Testis (tissue), 2 donors: ENCODE results near the gene NKX1-2.

Experiments used
- POLR2A ChIP-seq: fragments of 450-650 bp; IDR thresholded peaks from one replicate; pipeline ENCODE4 v1.6.1; 2017; ENCODE audit warnings: antibody characterized with exemption, mild to moderate bottlenecking, moderate library complexity
- TF ChIP-seq, protein P1 (sequence below), 3 experiments: fragments of 450-650 bp in 2 of 3; fragments of 200-600 bp in 1 of 3; sonication (generic) in 1 of 3; IDR thresholded peaks; one replicate each; pipeline ENCODE4 v1.5.1; 2016 to 2019; ENCODE audit warnings: antibody characterized with exemption in 3 of 3, mild to moderate bottlenecking in 2 of 3, moderate library complexity in 1 of 3

DNA sequence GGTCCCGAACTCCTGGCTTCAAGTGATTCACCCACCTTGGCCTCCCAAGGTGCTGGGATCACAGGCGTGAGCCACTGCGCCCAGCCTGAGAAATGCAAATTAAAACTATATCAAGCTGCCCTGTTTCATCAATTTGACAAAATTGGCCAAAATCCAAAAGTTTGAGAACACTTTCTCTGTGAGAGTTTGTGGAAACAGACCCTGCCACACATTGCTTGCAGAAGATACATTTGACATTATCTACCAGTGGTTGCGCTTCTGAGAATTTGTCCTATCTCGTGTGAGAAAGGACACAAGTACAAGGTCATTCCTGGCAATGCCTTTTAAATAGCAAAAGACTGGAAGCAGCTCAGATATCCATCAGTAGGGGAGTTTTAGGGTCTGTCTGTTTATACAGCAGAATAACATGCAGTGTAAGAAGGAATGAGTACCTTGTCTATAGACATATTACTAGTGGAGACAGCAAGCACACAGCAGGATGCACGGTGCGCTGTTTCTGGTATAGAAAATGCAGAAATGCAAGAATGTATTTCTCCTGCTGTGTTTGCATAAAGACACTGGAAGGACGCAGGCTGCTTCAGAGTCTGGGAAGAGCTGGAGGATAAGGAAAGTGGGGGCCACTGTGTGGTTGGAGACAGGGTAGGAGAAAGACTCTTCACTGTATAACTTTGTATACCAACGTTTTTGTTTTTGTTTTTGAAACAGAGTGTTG is 16.1 kb upstream of the NKX1-2 start:
- TF ChIP-seq, protein P1, sequence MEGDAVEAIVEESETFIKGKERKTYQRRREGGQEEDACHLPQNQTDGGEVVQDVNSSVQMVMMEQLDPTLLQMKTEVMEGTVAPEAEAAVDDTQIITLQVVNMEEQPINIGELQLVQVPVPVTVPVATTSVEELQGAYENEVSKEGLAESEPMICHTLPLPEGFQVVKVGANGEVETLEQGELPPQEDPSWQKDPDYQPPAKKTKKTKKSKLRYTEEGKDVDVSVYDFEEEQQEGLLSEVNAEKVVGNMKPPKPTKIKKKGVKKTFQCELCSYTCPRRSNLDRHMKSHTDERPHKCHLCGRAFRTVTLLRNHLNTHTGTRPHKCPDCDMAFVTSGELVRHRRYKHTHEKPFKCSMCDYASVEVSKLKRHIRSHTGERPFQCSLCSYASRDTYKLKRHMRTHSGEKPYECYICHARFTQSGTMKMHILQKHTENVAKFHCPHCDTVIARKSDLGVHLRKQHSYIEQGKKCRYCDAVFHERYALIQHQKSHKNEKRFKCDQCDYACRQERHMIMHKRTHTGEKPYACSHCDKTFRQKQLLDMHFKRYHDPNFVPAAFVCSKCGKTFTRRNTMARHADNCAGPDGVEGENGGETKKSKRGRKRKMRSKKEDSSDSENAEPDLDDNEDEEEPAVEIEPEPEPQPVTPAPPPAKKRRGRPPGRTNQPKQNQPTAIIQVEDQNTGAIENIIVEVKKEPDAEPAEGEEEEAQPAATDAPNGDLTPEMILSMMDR (IDR thresholded peaks at IDR 0.05), result no peak
- no peak for TF ChIP-seq POLR2A
